IMR-90 (cell line): ENCODE data around the gene CYS1. TPM values are rescaled to one million over a fixed set of nuclear protein-coding genes. Genes with fewer than 3 reads are reported as not detected.
A peak's percentile ranks its signal among the peaks of the same experiment; 100 is the strongest.

Experiments used
- ATAC-seq: fragments of 200-7000 bp; cut with Tn5 transposase; 2 replicates; pipeline ENCODE4 v1.9.1; 2020; ENCODE audit warnings: low read depth, mild to moderate bottlenecking, moderate library complexity
- BruUV-seq: library from RNA; stranded (reverse); fragments of 400-500 nt; replicated peaks from 2 replicates; lab custom pipeline; 2021; lab: Mats Ljungman, UMichigan
- CTCF ChIA-PET: fragments of 300-600 bp; formaldehyde crosslinking; extraction: SDS; loops from one replicate; lab custom pipeline; 2021; ENCODE audit warnings: antibody characterized with exemption; lab: Yijun Ruan, JAX
- POLR2A ChIA-PET: fragments of 300-600 bp; sonication (Branson Sonifier 250); formaldehyde crosslinking; loops from one replicate; lab custom pipeline; 2022; ENCODE audit warnings: antibody characterized with exemption; ENCODE audit not compliant: unreplicated experiment; lab: Charles Lee
- DNase-seq: peaks from one replicate; pipeline ENCODE4 v3.0.0; 2013
- H2AFZ ChIP-seq: replicated peaks from 2 replicates; pipeline ENCODE3; 2013; ENCODE audit warnings: low read length, mild to moderate bottlenecking; ENCODE audit not compliant: poor library complexity
- H2AK5ac ChIP-seq: 2 replicates; pipeline ENCODE4 v1.6.1; 2013; ENCODE audit warnings: low read depth, low read length, inconsistent platforms
- H2AK9ac ChIP-seq: replicated peaks from 2 replicates; pipeline ENCODE3; 2013; ENCODE audit warnings: mild to moderate bottlenecking, low read depth, low read length, moderate library complexity; ENCODE audit not compliant: poor library complexity
- H2BK120ac ChIP-seq: 2 replicates; pipeline ENCODE4 v1.6.1; 2013; ENCODE audit warnings: low read depth, low read length, inconsistent platforms
- H2BK15ac ChIP-seq: 3 replicates; pipeline ENCODE4 v1.6.1; 2013; ENCODE audit warnings: low read depth, low read length, inconsistent platforms
- H2BK20ac ChIP-seq: 2 replicates; pipeline ENCODE4 v1.6.1; 2013; ENCODE audit warnings: low read depth, mild to moderate bottlenecking, inconsistent platforms, low read length, moderate library complexity
- H2BK5ac ChIP-seq: 2 replicates; pipeline ENCODE4 v1.6.1; 2013; ENCODE audit warnings: mild to moderate bottlenecking, low read depth, low read length, inconsistent platforms; ENCODE audit not compliant: poor library complexity, severe bottlenecking
- H3K14ac ChIP-seq: replicated peaks from 2 replicates; pipeline ENCODE4 v1.6.1; 2013; ENCODE audit warnings: low read depth, low read length, inconsistent platforms
- H3K18ac ChIP-seq: 2 replicates; pipeline ENCODE4 v1.6.1; 2013; ENCODE audit warnings: low read depth, low read length, control low read depth
- H3K23ac ChIP-seq: 2 replicates; pipeline ENCODE4 v1.6.1; 2013; ENCODE audit warnings: low read depth, low read length, inconsistent platforms
- H3K27ac ChIP-seq: 2 replicates; pipeline ENCODE4 v1.5.1; 2013; ENCODE audit warnings: mild to moderate bottlenecking, control low read depth, low read length; ENCODE audit not compliant: insufficient read depth
- H3K27me3 ChIP-seq: 2 replicates; pipeline ENCODE4 v1.6.1; 2013; ENCODE audit warnings: low read length; ENCODE audit not compliant: control insufficient read depth, insufficient read depth
- H3K36me3 ChIP-seq: 2 replicates; pipeline ENCODE4 v1.6.1; 2013; ENCODE audit warnings: low read length, mixed read lengths; ENCODE audit not compliant: control insufficient read depth, insufficient read depth
- H3K4ac ChIP-seq: 2 replicates; pipeline ENCODE4 v1.6.1; 2013; ENCODE audit warnings: low read depth, low read length, inconsistent platforms
- H3K4me1 ChIP-seq: 2 replicates; pipeline ENCODE4 v1.6.1; 2013; ENCODE audit warnings: low read length, mixed read lengths; ENCODE audit not compliant: control insufficient read depth, insufficient read depth
- H3K4me2 ChIP-seq: 2 replicates; pipeline ENCODE4 v1.6.1; 2013; ENCODE audit warnings: low read depth, mild to moderate bottlenecking, control low read depth, low read length, moderate library complexity
- H3K4me3 ChIP-seq: 2 replicates; pipeline ENCODE4 v1.5.1; 2013; ENCODE audit warnings: low read depth, mild to moderate bottlenecking, control low read depth, low read length, moderate library complexity; ENCODE audit not compliant: insufficient read depth
- H3K56ac ChIP-seq: 2 replicates; pipeline ENCODE4 v1.6.1; 2013; ENCODE audit warnings: low read length, inconsistent platforms; ENCODE audit not compliant: insufficient read depth; ENCODE audit errors: extremely low read depth
- H3K79me1 ChIP-seq, 2 experiments: 2 replicates each; pipeline ENCODE4 v1.6.1; 2013; ENCODE audit warnings: low read length in 2 of 2, inconsistent platforms in 1 of 2, low read depth in 1 of 2
- H3K9ac ChIP-seq: 2 replicates; pipeline ENCODE4 v1.6.1; 2013; ENCODE audit warnings: low read depth, low read length, control low read depth
- H3K9me1 ChIP-seq: 2 replicates; pipeline ENCODE4 v1.6.1; 2013; ENCODE audit warnings: low read length, inconsistent platforms; ENCODE audit not compliant: insufficient read depth
- H3K9me3 ChIP-seq: 2 replicates; pipeline ENCODE4 v1.6.1; 2013; ENCODE audit warnings: low read length; ENCODE audit not compliant: control insufficient read depth, insufficient read depth
- H4K20me1 ChIP-seq: 2 replicates; pipeline ENCODE4 v1.6.1; 2013; ENCODE audit warnings: low read length, inconsistent platforms; ENCODE audit not compliant: insufficient read depth
- H4K5ac ChIP-seq: 2 replicates; pipeline ENCODE4 v1.6.1; 2013; ENCODE audit warnings: mild to moderate bottlenecking, low read depth, low read length, control low read depth
- H4K8ac ChIP-seq, 2 experiments: 2 replicates each; pipeline ENCODE4 v1.6.1; 2013; ENCODE audit warnings: low read depth in 2 of 2, low read length in 2 of 2, control low read depth in 1 of 2, inconsistent platforms in 1 of 2
- H4K91ac ChIP-seq: 2 replicates; pipeline ENCODE4 v1.6.1; 2013; ENCODE audit warnings: low read depth, low read length, inconsistent platforms; ENCODE audit not compliant: insufficient read depth
- BHLHE40 ChIP-seq: fragments of 150-350 bp; IDR thresholded peaks from 2 replicates; pipeline ENCODE4 v1.6.1; 2016; ENCODE audit warnings: mild to moderate bottlenecking, low read depth, low read length
- MAFK ChIP-seq: IDR thresholded peaks from 2 replicates; pipeline ENCODE4 v1.6.1; 2012; ENCODE audit warnings: low read depth, low read length, improper control_type of control experiment
- MXI1 ChIP-seq: IDR thresholded peaks from 2 replicates; pipeline ENCODE4 v1.6.1; 2012; ENCODE audit warnings: low read depth, mild to moderate bottlenecking, low read length, moderate library complexity, borderline replicate concordance
- NFE2L2 ChIP-seq: fragments of 150-350 bp; IDR thresholded peaks from 2 replicates; pipeline ENCODE4 v1.6.1; 2016; ENCODE audit warnings: low read depth, mild to moderate bottlenecking, low read length
- POLR2A ChIP-seq: IDR thresholded peaks from 2 replicates; pipeline ENCODE4 v1.6.1; 2012; ENCODE audit warnings: mild to moderate bottlenecking, low read depth, low read length
- RCOR1 ChIP-seq: IDR thresholded peaks from 2 replicates; pipeline ENCODE4 v1.6.1; 2012; ENCODE audit warnings: mild to moderate bottlenecking, low read length, improper control_type of control experiment; ENCODE audit not compliant: insufficient replicate concordance
- WGBS, 2 experiments: methylation state at CpG; one replicate each; pipeline versions ENCODE4 v1.1.5 to v1.1.7; 2013; ENCODE audit warnings: missing lambda C conversion rate in 2 of 2; ENCODE audit not compliant: insufficient read length in 1 of 2; ENCODE audit errors: extremely low coverage in 2 of 2; 5-methylcytosine and 5-hydroxymethylcytosine counted together
- dilution Hi-C: fragments of 300-500 bp; cut with HindIII; formaldehyde crosslinking; loops from one replicate; pipeline ENCODE4 v1.14.3; 2018; ENCODE audit warnings: low sequenced_read_pairs; ENCODE audit not compliant: unreplicated experiment
- in situ Hi-C: fragments of 300-500 bp; cut with MboI; formaldehyde crosslinking; loops from 3 replicates; pipeline ENCODE4 v1.14.3; 2019; ENCODE audit warnings: low sequenced_read_pairs, inconsistent platforms, mixed read lengths
- intact Hi-C: fragments of 100-400 bp; cut with micrococcal nuclease; formaldehyde crosslinking; loops from 2 replicates; pipeline ENCODE4 v1.10.0; 2022
- polyA plus RNA-seq, 3 experiments: library from polyadenylated mRNA; depleted of rRNA; stranded (reverse); fragments of >200 nt; gene quantifications; 2 replicates each; pipeline ENCODE4 v1.2.3, GENCODE V29; 2012; ENCODE audit warnings: low replicate concordance in 1 of 3
- total RNA-seq: library from RNA; depleted of rRNA; stranded (reverse); fragments of >200 nt; gene quantifications from 2 replicates; pipeline ENCODE4 v1.2.3, GENCODE V29; 2012
- TF ChIP-seq, protein P1 (sequence below): fragments of 150-350 bp; IDR thresholded peaks from 2 replicates; pipeline ENCODE4 v1.6.1; 2016; ENCODE audit warnings: low read depth, mild to moderate bottlenecking, low read length, moderate library complexity, borderline replicate concordance

The CYS1 gene
- total and polyA plus RNA-seq, 2 of the 4 experiments (the other 2 are of a cell fraction), result under 0.01 to 0.12 TPM

GRCh38 chr2:10056439-10056838, 23.8 kb downstream of the CYS1 start:
- no TSS peak for BruUV-seq
- Histone ChIP-seq H3K27ac (no peak overlapping the region), H2BK20ac (no peak overlapping the region), H4K20me1 (no peaks in the 10 kb centered on the region; the same call in 1 of the 2 replicates), H2BK15ac (no peak overlapping the region), H3K4me3 (no peak overlapping the region), H3K23ac (no peak overlapping the region), H3K9me1 (0 out of 2 replicates have a peak, but pooled peaks cover 3% of the 10 kb centered on the region), H4K8ac (peak overlapping the region in 1 of 2 experiments; percentile 69; a peak in 2 of 4 replicates), H3K79me1 (no peaks in the 10 kb centered on the region; a peak in 1 of 4 replicates), H2AK5ac (peak overlapping the region; percentile 3; the same call in 1 of the 2 replicates), H3K4me1 (peaks cover 14% of the 10 kb centered on the region; the same call in 1 of the 2 replicates), H3K4me2 (no peak overlapping the region), H3K56ac (no peak overlapping the region), H2AFZ (peak overlapping the region; percentile 63), H3K27me3 (0 out of 2 replicates have a peak, but pooled peaks cover 2% of the 10 kb centered on the region), H3K9ac (no peak overlapping the region), H3K18ac (no peak overlapping the region; the same call in 1 of the 2 replicates), H4K91ac (peak overlapping the region; percentile 31; the same call in 1 of the 2 replicates), H3K14ac (no peak overlapping the region), H2AK9ac (peak overlapping the region; percentile 38), H3K9me3 (no peaks in the 10 kb centered on the region), H3K36me3 (peaks cover 5% of the 10 kb centered on the region), H4K5ac (peak overlapping the region; percentile 18; the same call in 1 of the 2 replicates), H3K4ac (no peak overlapping the region; the same call in 1 of the 2 replicates), H2BK120ac (peak overlapping the region; percentile 0; the same call in 1 of the 2 replicates), H2BK5ac (no peak overlapping the region)
- dilution Hi-C loops, result no loop called here
- ATAC-seq (no peak), DNase-seq (no peak)
- 97% methylated on average over 5 of the region's 11 CpGs; no CpG with 5 or more reads in 1 of the 2 experiments for WGBS, 2 experiments
- POLR2A ChIA-PET, result no interaction called here
- intact Hi-C loops, result no loop called here
- CTCF ChIA-PET, result interaction anchor here (0.6 to 2.7 kb wide), 2 partner anchors 171 to 379 kb away, joined by 3 to 11 read pairs; no protein-coding TSS in a partner anchor
- TF ChIP-seq, protein P1, sequence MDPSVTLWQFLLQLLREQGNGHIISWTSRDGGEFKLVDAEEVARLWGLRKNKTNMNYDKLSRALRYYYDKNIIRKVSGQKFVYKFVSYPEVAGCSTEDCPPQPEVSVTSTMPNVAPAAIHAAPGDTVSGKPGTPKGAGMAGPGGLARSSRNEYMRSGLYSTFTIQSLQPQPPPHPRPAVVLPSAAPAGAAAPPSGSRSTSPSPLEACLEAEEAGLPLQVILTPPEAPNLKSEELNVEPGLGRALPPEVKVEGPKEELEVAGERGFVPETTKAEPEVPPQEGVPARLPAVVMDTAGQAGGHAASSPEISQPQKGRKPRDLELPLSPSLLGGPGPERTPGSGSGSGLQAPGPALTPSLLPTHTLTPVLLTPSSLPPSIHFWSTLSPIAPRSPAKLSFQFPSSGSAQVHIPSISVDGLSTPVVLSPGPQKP, result no peak
- TF ChIP-seq MAFK (no peak), MXI1 (no peak), RCOR1 (no peak), NFE2L2 (no peak), BHLHE40 (no peak), POLR2A (no peak)
- in situ Hi-C loops, result no loop called here
